ENCODE results near the gene ZNF446.
"Not testable (repeated sequence)": the region's sequence is repeated elsewhere in the genome, so short reads cannot be mapped to it uniquely, and the experiment has no call there.

ZNF446 gene

GRCh38 chr19:58499021-58499927 lies 23.1 kb downstream of the ZNF446 start:
- peak; percentile 97 for DNase-seq (ENCODE audit: low read depth in 2 of 2)

- DNase-seq (ENCODE audit: low read depth in 2 of 2): no peak
These were observed 24.1 kb downstream of the ZNF446 start for GRCh38 chr19:58500242-58500641.

DNA sequence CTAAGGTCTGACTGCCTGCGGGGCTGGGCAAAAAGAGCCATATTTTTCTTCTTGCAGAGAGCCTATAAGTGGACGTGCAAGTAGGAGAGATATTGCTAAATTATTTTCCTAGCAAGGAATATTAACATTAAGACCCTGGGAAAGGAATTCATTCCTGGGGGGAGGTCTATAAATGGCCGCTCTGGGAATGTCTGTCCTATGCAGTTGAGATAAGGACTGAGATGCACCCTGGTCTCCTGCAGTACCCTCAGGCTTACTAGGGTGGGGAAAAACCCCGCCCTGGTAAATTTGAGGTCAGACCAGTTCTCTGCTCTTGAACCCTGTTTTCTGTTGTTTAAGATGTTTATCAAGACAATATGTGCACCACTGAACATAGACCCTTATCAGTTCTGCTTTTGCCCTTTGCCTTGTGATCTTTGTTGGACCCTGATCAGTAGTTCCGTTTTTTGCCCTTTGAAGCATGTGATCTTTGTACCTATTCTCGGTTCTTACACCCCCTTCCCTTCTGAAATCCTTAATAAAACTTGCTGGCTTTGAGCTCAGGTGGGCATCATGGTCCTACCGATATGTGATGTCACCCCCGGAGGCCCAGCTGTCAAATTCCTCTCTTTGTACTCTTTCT lies 31.6 kb downstream of the ZNF446 start:
- DNase-seq (ENCODE audit: low read depth in 2 of 2): not testable (repeated sequence)

DNA sequence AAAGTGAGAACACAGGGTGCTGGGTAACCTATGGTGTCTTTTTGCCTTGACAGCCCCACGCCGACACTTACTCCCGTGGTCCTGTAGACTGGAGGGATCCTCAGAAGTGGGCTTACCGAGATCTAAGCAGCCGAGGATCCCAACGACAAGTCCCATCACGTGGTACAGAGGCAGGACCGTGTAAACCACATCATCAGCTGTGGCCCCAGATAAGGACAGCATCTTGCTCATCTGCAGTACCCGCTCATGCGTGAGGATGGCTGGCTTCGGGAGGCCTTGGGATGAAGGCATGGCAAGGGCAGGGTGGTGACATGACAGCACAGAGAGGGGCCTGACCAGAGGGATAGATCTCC lies 33.6 kb downstream of the ZNF446 start:
- no peak for DNase-seq (ENCODE audit: low read depth in 2 of 2)

GRCh38 chr19:58510084-58510862 lies 34.1 kb downstream of the ZNF446 start:
- DNase-seq (ENCODE audit: low read depth in 2 of 2): no peak

GRCh38 chr19:58511353-58512208 lies 35.4 kb downstream of the ZNF446 start, which contains the start of gene SLC27A5:
SLC27A5 (minus strand) TSS chr19:58511992; CDS start chr19:58511955, 37 bp downstream.
- no peak for DNase-seq (ENCODE audit: low read depth in 2 of 2)

DNA sequence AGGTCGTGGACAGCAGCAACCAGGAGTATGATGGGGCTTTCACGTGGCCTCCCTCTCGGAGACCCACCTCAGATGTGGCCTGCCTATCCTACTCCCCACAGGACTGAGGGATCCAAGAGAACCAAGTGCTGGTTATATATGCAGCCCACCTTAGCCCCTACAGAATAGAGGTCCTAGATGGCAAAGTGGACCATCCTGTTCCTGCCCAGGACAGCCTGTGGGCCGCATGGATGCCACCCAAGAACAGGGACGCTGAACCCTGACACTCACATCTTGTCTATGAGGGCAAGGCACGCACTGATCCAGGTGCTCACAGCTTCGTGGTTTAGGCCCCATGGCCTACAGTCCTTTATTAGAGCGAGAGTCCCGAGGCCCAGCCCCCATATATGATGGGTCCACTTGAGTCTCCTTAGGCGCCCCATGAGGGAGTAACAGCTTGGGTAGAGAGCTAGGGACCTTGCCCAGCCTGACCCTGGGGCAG lies 37.1 kb downstream of the ZNF446 start:
- no peak for DNase-seq (ENCODE audit: low read depth in 2 of 2)

GRCh38 chr19:58513694-58514563 lies 37.8 kb downstream of the ZNF446 start:
- peak; percentile 62 to 69 for DNase-seq (ENCODE audit: low read depth in 2 of 2)

GRCh38 chr19:58514564-58515022 lies 38.4 kb downstream of the ZNF446 start:
- no peak for DNase-seq (ENCODE audit: low read depth in 2 of 2)

- no peak for DNase-seq (ENCODE audit: low read depth in 2 of 2)
These were observed 39.1 kb downstream of the ZNF446 start for GRCh38 chr19:58515259-58515658.

DNA sequence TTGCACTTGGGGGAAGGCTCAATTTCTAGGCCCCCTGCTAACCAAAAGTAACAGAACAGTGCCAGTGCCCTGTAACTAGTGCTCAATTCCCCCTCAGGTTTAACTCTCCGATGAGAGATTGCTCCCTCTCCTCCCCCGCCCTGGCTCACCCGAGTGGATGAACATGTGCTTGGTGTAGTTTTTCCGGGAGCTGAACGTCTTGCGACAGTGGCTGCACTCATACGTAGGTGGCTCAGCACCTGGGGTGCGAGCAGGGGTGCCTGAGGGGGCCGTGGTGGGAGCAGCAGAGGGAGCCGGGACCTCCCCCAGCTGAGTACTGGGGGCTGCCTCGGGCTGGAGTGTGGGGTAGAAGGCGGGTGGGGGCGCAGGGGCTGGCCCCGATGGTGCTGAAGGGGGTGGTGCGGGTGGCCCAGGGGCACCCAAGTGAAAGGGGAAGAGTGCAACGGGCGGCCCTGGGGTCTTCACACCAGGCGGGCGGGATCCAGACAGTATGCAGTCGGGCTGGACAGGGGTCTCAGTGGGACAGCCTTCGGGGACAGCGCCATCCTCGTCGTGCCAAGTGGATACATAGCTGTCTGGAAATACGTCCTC lies 40.2 kb downstream of the ZNF446 start:
- DNase-seq (ENCODE audit: low read depth in 2 of 2): no peak

DNA sequence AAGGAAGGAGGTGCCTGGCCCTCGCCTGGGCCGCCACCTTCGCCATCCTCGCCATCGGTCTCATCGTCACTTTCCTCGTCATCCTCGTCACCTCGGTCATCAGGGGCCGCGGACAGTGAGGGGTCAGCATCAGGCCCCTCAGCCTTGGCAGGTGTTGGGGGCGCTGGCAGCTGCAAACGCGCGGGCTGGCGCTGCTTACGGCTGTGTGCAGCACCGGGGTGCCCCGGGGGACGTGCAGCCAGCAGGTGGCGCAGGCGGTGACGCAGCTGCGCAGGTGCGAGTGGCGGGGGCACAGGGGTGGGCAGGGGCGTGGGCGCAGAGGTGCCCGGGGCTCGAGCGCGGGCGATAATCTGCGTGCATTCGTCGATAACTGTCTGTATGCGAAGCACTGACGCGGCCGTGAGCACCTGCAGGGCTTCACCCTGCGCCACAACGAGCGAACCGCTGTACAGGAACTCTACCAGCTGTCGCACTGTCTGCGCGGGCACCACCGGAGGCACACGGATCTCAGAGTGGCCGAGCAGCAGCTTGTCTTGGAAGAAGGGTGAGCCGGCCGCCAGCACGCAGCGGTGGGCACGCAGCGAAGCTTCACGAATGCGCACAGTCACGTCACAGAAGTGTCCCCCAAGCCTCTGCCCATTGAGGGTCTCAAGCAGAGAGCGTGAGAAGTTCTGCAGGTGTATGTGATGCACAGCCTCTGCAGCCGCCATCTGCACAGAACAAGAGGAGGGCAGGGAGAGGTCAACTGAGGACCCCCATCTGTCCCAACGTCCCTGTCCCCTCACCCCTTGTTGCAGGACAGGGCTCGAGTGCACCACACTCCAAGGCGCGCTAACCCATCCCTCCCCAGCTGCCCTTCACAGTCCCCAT lies 41.0 kb downstream of the ZNF446 start:
- DNase-seq (ENCODE audit: low read depth in 2 of 2): no peak

- no peak for DNase-seq (ENCODE audit: low read depth in 2 of 2)
These were observed 42.3 kb downstream of the ZNF446 start for GRCh38 chr19:58518256-58519086.

- DNase-seq (ENCODE audit: low read depth in 2 of 2): peak; percentile 30 to 35
These were observed 42.9 kb downstream of the ZNF446 start for GRCh38 chr19:58519087-58519354.

DNA sequence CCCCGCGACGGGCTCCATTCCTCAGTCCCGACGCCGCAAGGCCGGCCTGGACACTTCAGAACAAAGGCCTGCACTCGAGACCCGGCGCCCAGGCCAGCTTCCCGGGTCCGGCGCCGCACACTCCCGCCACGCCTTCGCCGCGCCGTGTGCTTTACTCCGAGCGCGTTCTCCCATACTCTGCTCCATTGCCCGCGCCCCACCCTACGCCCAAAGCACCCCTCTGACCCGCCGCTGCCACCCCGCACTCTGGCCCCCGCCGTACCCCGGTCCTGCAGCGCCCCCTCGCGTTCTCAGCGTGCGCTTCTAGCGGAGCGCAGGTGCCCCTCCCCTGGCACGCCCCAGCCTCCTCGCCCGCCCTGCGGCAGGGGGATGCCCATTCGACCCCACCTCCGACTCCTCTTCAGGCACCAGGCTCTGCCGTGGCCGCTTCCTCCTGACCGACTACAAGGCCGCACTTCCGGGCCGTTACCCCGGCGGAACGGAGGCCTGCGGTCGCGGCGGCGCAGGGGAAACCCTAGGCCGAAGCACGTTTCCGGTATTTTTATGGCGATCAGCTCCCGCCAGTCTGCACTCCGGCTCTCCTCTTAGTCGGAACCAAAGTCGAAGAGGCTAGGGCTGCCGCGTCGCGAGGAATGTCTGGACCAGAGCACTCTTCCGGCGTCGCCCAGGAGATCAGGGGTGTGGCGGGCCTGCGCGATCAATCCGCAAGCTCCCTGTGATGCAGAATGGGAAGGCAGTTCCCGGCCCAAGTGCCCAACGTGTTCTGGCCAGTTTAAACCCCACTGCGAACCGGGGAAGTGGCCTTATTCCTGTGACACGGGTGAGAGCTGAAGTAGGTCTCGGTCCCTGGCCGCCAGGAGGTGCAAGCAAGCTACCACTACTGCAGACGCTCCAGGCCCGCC lies 43.5 kb downstream of the ZNF446 start, which contains the start of gene ZBTB45:
ZBTB45 (minus strand) TSS at position 456 of the 902 bp plus-strand sequence. CDS start 2,137 bp downstream, outside the sequence.
- DNase-seq (ENCODE audit: low read depth in 2 of 2): peak; percentile 90 to 91

DNA sequence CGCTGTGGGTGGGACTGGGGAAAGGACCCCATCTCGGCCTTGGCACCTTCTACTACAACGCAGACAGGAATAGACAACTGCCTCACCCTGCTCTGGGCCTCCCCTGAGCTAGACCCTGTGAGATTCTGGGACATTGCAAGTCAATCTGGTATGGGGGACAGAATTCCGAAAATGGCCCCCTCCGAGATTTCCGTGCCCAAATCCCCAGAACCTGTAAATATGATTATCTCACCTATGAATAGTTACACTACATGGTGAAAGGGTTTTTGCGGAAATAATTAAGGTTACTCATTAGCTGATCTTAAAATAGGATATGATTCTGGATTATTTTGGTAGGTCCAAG lies 44.1 kb downstream of the ZNF446 start:
- no peak for DNase-seq (ENCODE audit: low read depth in 2 of 2)

DNA sequence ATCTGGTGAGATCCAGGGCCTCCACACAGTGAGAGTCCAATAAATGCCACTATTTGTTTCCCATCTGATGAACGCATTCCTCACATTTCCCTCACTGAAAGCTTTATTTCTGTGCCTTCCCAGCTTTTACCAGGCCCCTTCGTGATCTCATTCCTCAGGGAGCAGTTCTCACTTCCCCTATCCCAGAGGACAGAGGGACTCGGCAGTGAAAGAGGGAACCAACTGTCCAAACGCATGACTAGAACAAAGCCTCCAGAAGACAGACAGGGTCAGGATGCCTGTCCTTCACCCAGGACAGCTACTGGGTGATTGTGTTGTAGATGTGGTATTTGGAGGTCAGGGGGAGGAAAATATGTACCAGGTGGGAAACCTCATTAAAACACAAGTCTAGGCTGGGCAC lies 45.5 kb downstream of the ZNF446 start:
- no peak for DNase-seq (ENCODE audit: low read depth in 2 of 2)

All from fibroblast of skin of left biceps (primary cell).